ENCODE measurements around the gene ZNRF3.

GRCh38 chr22:28935140-28935539 lies 51.8 kb downstream of the ZNRF3 start:
- TF ChIP-seq CTCF (optimal IDR thresholded peaks at IDR 0.05 in 1 of 3, IDR thresholded peaks at IDR 0.05 in 1 of 3, conservative IDR thresholded peaks at IDR 0.05 in 1 of 3; ENCODE audit: extremely low read depth in 1 of 3, insufficient read depth in 2 of 3, low read length in 3 of 3) (no peak), EZH2 (IDR thresholded peaks at IDR 0.05; ENCODE audit: low read length) (no peak)
